HepG2 (cell line): Measurements from ENCODE around the gene SLC6A9. TPM values are rescaled to one million over a fixed set of nuclear protein-coding genes. Genes with fewer than 3 reads are reported as not detected.

ENCODE experiments used
- ATAC-seq: fragments of 200-7000 bp; cut with Tn5 transposase; 3 replicates; pipeline ENCODE4 v1.9.1; 2020; ENCODE audit warnings: mild to moderate bottlenecking, moderate library complexity
- BruUV-seq: library from RNA; stranded (reverse); fragments of 400-500 nt; replicated peaks from 2 replicates; lab custom pipeline; 2021; lab: Mats Ljungman, UMichigan
- CTCF ChIA-PET: fragments of 300-600 bp; formaldehyde crosslinking; extraction: SDS; loops from one replicate; lab custom pipeline; 2021; ENCODE audit warnings: low total read pairs, inconsistent platforms, low intra/inter-chr PET ratio; lab: Yijun Ruan, JAX
- POLR2A ChIA-PET: fragments of 350-600 bp; sonication (Branson Sonifier 250); formaldehyde crosslinking; loops from one replicate; lab custom pipeline; 2020; ENCODE audit warnings: antibody characterized with exemption, inconsistent platforms; lab: Yijun Ruan, JAX
- DNase-seq: peaks from one replicate; pipeline ENCODE4 v3.0.0-alpha.2; 2015; ENCODE audit warnings: low spot score
- FAIRE-seq: peaks from 3 replicates; lab custom pipeline; 2011; peaks lifted over from hg19 to GRCh38; lab: Jason Lieb, UNC
- H2AFZ ChIP-seq: one replicate; pipeline ENCODE4 v1.6.1; 2011; ENCODE audit warnings: low read length, inconsistent platforms
- H3K27ac ChIP-seq: fragments of 300-600 bp; 3 replicates; pipeline ENCODE4 v1.8.0; 2011; ENCODE audit warnings: mixed run types, mild to moderate bottlenecking, mixed read lengths, low read length, inconsistent platforms; ENCODE audit not compliant: insufficient read depth; ENCODE audit errors: extremely low read length
- H3K27me3 ChIP-seq, 2 experiments: fragments of 200-600 bp in 1 of 2; 2 replicates in 1 of 2; 3 replicates in 1 of 2; pipeline versions ENCODE4 v1.6.0 to v1.8.0; 2011; ENCODE audit warnings: low read length in 2 of 2, mild to moderate bottlenecking in 2 of 2, moderate library complexity in 2 of 2, inconsistent platforms in 1 of 2; ENCODE audit not compliant: insufficient read depth in 2 of 2, control insufficient read depth in 1 of 2
- H3K36me3 ChIP-seq, 2 experiments: fragments of 200-600 bp in 1 of 2; replicated peaks in 1 of 2; 2 replicates in 1 of 2; 3 replicates in 1 of 2; pipeline versions ENCODE4 v1.5.1 to v1.8.0; 2011; ENCODE audit warnings: low read length in 2 of 2, inconsistent platforms in 1 of 2; ENCODE audit not compliant: insufficient read depth in 2 of 2, control insufficient read depth in 1 of 2
- H3K4me1 ChIP-seq: 2 replicates; pipeline ENCODE4 v1.5.1; 2012; ENCODE audit warnings: low read length, inconsistent platforms; ENCODE audit not compliant: insufficient read depth
- H3K4me2 ChIP-seq: 2 replicates; pipeline ENCODE4 v1.6.0; 2011; ENCODE audit warnings: low read depth, low read length, inconsistent platforms
- H3K4me3 ChIP-seq, 3 experiments: fragments of 200-600 bp in 1 of 3; sonication (generic), shearing (Covaris generic) in 1 of 3; replicated peaks in 1 of 3; 2 replicates each; pipeline ENCODE4 v1.5.1; 2011 to 2016; ENCODE audit warnings: low read length in 3 of 3, inconsistent platforms in 2 of 3, low read depth in 2 of 3, mild to moderate bottlenecking in 2 of 3, control low read depth in 1 of 3, mixed read lengths in 1 of 3; ENCODE audit not compliant: insufficient read depth in 1 of 3
- H3K79me2 ChIP-seq: one replicate; pipeline ENCODE4 v1.6.1; 2011; ENCODE audit warnings: low read length, inconsistent platforms; ENCODE audit not compliant: insufficient read depth
- H3K9ac ChIP-seq: 2 replicates; pipeline ENCODE4 v1.6.0; 2011; ENCODE audit warnings: mild to moderate bottlenecking, low read depth, low read length, inconsistent platforms; ENCODE audit not compliant: insufficient read depth
- H3K9me3 ChIP-seq: 2 replicates; pipeline ENCODE4 v1.5.1; 2012; ENCODE audit warnings: mild to moderate bottlenecking, low read length
- H4K20me1 ChIP-seq: 2 replicates; pipeline ENCODE4 v1.6.0; 2011; ENCODE audit warnings: inconsistent platforms, mild to moderate bottlenecking, low read length, moderate library complexity; ENCODE audit not compliant: insufficient read depth
- ATF2 ChIP-seq: sonication (generic); formaldehyde crosslinking; IDR thresholded peaks from 2 replicates; pipeline ENCODE4 v1.4.0; 2020; ENCODE audit warnings: missing genetic modification reagents
- CCAR2 ChIP-seq: fragments of 200-400 bp; formaldehyde crosslinking; optimal IDR thresholded peaks from 2 replicates; pipeline ENCODE3; 2018; ENCODE audit warnings: low read depth, mild to moderate bottlenecking, low read length, moderate library complexity
- GMEB2 ChIP-seq: IDR thresholded peaks from 2 replicates; pipeline ENCODE4 v1.6.1; 2016; ENCODE audit warnings: missing biosample characterization, missing genetic modification reagents, low read depth
- KDM1A ChIP-seq: IDR thresholded peaks from 2 replicates; pipeline ENCODE4 v1.6.1; 2016; ENCODE audit warnings: missing compliant biosample characterization
- KIAA2018 ChIP-seq: sonication (generic); formaldehyde crosslinking; IDR thresholded peaks from 2 replicates; pipeline ENCODE4 v1.5.0; 2020; ENCODE audit warnings: mild to moderate bottlenecking, missing genetic modification reagents, borderline replicate concordance
- KLF15 ChIP-seq: sonication (generic); formaldehyde crosslinking; IDR thresholded peaks from 2 replicates; pipeline ENCODE4 v1.8.1; 2023; ENCODE audit warnings: borderline replicate concordance, mild to moderate bottlenecking, inconsistent platforms, missing genetic modification reagents, mixed read lengths
- NPAS2 ChIP-seq: sonication (generic); formaldehyde crosslinking; IDR thresholded peaks from 2 replicates; pipeline ENCODE4 v1.8.0; 2022; ENCODE audit warnings: mild to moderate bottlenecking, missing genetic modification reagents, borderline replicate concordance
- SMAD9 ChIP-seq: sonication (generic); formaldehyde crosslinking; IDR thresholded peaks from 2 replicates; pipeline ENCODE4 v1.5.1; 2020; ENCODE audit warnings: mild to moderate bottlenecking, missing genetic modification reagents
- ZNF546 ChIP-seq: sonication (generic); formaldehyde crosslinking; conservative IDR thresholded peaks from 2 replicates; pipeline ENCODE4 v1.8.1; 2023; ENCODE audit warnings: mild to moderate bottlenecking, missing genetic modification reagents
- ZSCAN9 ChIP-seq: IDR thresholded peaks from 2 replicates; pipeline ENCODE4 v1.6.1; 2016; ENCODE audit warnings: borderline replicate concordance
- WGBS: methylation state at CpG from one replicate; pipeline ENCODE4 v1.1.6; 2017; ENCODE audit warnings: low lambda C conversion rate; 5-methylcytosine and 5-hydroxymethylcytosine counted together
- in situ Hi-C: cut with HindIII; loops from 2 replicates; pipeline ENCODE4 v1.10.0; 2017; ENCODE audit warnings: low pct_unique_long_range_greater_than_20kb; ENCODE audit not compliant: extremely low pct_ligation_motif_present
- intact Hi-C: fragments of 100-400 bp; cut with micrococcal nuclease; formaldehyde crosslinking; loops from one replicate; pipeline ENCODE4 v1.10.0; 2022; ENCODE audit not compliant: unreplicated experiment
- polyA plus RNA-seq, 8 experiments: library from polyadenylated mRNA; depleted of rRNA in 3 of 8; stranded (reverse) in 7 of 8; unstranded in 1 of 8; fragments of >200 nt; fragmentation: Illumina TruSeq in 4 of 8; extraction: Trizol in 4 of 8; gene quantifications; 2 replicates each; pipeline versions ENCODE4 v1.2.1 to v1.2.3, GENCODE V29; 2011 to 2016; ENCODE audit warnings: low read depth in 4 of 8, missing spikeins in 1 of 8, mixed read lengths in 1 of 8; ENCODE audit not compliant: insufficient read depth in 1 of 8
- total RNA-seq, 5 experiments: library from RNA; depleted of rRNA; stranded (reverse); fragments of >200 nt; fragmentation: Illumina TruSeq; extraction: Trizol; gene quantifications; 2 replicates each; pipeline ENCODE4 v1.2.3, GENCODE V29; 2016; ENCODE audit warnings: low read depth in 1 of 5

SLC6A9 gene
- total and polyA plus RNA-seq, 2 of the 13 experiments (the other 11 are each of a cell fraction or from before 2014, with no cell fraction given), result 8.5 to 9.9 TPM

GRCh38 chr1:43971336-43971980 is 59.8 kb downstream of the SLC6A9 start:
- Histone ChIP-seq H3K27me3 (no peaks in the 10 kb centered on the region), H3K27ac (no peak overlapping the region), H4K20me1 (peaks cover 3% of the 10 kb centered on the region; the same call in 1 of the 2 replicates), H3K9ac (no peak overlapping the region), H3K4me2 (peak overlapping the region; percentile 75; the same call in 1 of the 2 replicates), H3K9me3 (no peaks in the 10 kb centered on the region), H3K79me2 (peaks cover 25% of the 10 kb centered on the region), H3K4me1 (peaks cover 31% of the 10 kb centered on the region), H3K36me3 (peaks cover 1 to 2% of the 10 kb centered on the region in 2 experiments; a peak in 2 of 5 replicates), H3K4me3 (peak overlapping the region in 2 of 3 experiments; percentile 91 to 94; a peak in 3 of 6 replicates), H2AFZ (no peak overlapping the region)
- ChIA-PET POLR2A (interaction anchor here (1.9 kb wide), 1 partner anchor 24 kb away, joined by 10 read pairs; the partner anchor contains the start of gene IPO13), CTCF (no interaction called here)
- intact Hi-C loops, result no loop called here
- no peak for DNase-seq
- WGBS, result 97% methylated on average over 14 of the region's 17 CpGs
- ATAC-seq, result no peak
- no TSS peak for BruUV-seq
- FAIRE-seq, result no peak
- in situ Hi-C loops, result no loop called here
- TF ChIP-seq KLF15 (no peak), ZSCAN9 (CRISPR knock-in tag) (no peak), ZNF546 (CRISPR knock-in tag) (no peak), ATF2 (no peak), GMEB2 (CRISPR knock-in tag) (no peak), NPAS2 (CRISPR knock-in tag) (no peak), SMAD9 (no peak), KDM1A (CRISPR knock-in tag) (no peak), KIAA2018 (CRISPR knock-in tag) (no peak), CCAR2 (no peak)
